Stimulated activated CD8-positive, alpha-beta memory T cell treated with anti-CD3 and anti-CD28 coated beads, Interleukin-2, amount 100 ng/mL, for 48 hours (primary cell): ENCODE data around the gene USP26.
"Not testable (repeated sequence)": the region's sequence is repeated elsewhere in the genome, so short reads cannot be mapped to it uniquely, and the experiment has no call there.

ENCODE experiments used
- DNase-seq, 2 donors: peaks; one replicate each; pipeline ENCODE4 v3.0.0-alpha.2; 2020; ENCODE audit warnings: low read depth in 2 of 2

USP26 gene

GRCh38 chrX:133018229-133018628 lies 78.7 kb downstream of the USP26 start:
- no peak for DNase-seq

- no peak for DNase-seq
Observed at GRCh38 chrX:133007458-133007857, 89.5 kb downstream of the USP26 start.

GRCh38 chrX:133005616-133006015 lies 91.3 kb downstream of the USP26 start:
- DNase-seq, result no peak

GRCh38 chrX:133005042-133005441 lies 91.9 kb downstream of the USP26 start:
- no peak for DNase-seq

GRCh38 chrX:132999209-132999608 lies 97.7 kb downstream of the USP26 start:
- no peak for DNase-seq

- DNase-seq, result no peak
Observed at GRCh38 chrX:132990835-132991234, 106.1 kb downstream of the USP26 start.

GRCh38 chrX:132986556-132986955 lies 110.4 kb downstream of the USP26 start:
- no peak for DNase-seq

GRCh38 chrX:132984058-132984650 lies 112.8 kb downstream of the USP26 start:
- DNase-seq, result no peak

- no peak for DNase-seq
Observed at GRCh38 chrX:132983496-132983895, 113.4 kb downstream of the USP26 start.

GRCh38 chrX:132980035-132980434 lies 116.9 kb downstream of the USP26 start:
- DNase-seq, result not testable (repeated sequence)
